Neuronal stem cell (in vitro differentiated cells): ENCODE results near the gene DIP2C.
"Not testable (repeated sequence)": the region's sequence is repeated elsewhere in the genome, so short reads cannot be mapped to it uniquely, and the experiment has no call there.

Experiments
- DNase-seq: peaks from one replicate; pipeline ENCODE4 v3.0.0-alpha.2; 2013; ENCODE audit warnings: low spot score
- H2AFZ ChIP-seq: one replicate; pipeline ENCODE4 v1.6.1; 2013; ENCODE audit warnings: mild to moderate bottlenecking, low read length, inconsistent platforms
- H2AK5ac ChIP-seq: 2 replicates; pipeline ENCODE4 v1.6.1; 2013; ENCODE audit warnings: low read depth, mild to moderate bottlenecking, inconsistent platforms, low read length, moderate library complexity, mixed read lengths
- H2BK120ac ChIP-seq: 2 replicates; pipeline ENCODE4 v1.6.1; 2013; ENCODE audit warnings: low read depth, mild to moderate bottlenecking, inconsistent platforms, low read length, moderate library complexity, mixed read lengths
- H2BK12ac ChIP-seq: one replicate; pipeline ENCODE4 v1.6.1; 2013; ENCODE audit warnings: low read length, inconsistent platforms
- H2BK15ac ChIP-seq: 2 replicates; pipeline ENCODE4 v1.6.1; 2013; ENCODE audit warnings: mild to moderate bottlenecking, low read length, inconsistent platforms, mixed read lengths
- H2BK5ac ChIP-seq: one replicate; pipeline ENCODE4 v1.6.1; 2013; ENCODE audit warnings: inconsistent platforms, mild to moderate bottlenecking, low read length, moderate library complexity
- H3K14ac ChIP-seq: one replicate; pipeline ENCODE4 v1.6.1; 2013; ENCODE audit warnings: low read length, inconsistent platforms
- H3K18ac ChIP-seq: 2 replicates; pipeline ENCODE4 v1.6.1; 2013; ENCODE audit warnings: low read length, inconsistent platforms
- H3K23ac ChIP-seq: 2 replicates; pipeline ENCODE4 v1.6.1; 2013; ENCODE audit warnings: low read depth, mild to moderate bottlenecking, mixed read lengths, low read length, inconsistent platforms; ENCODE audit not compliant: poor library complexity
- H3K27ac ChIP-seq: replicated peaks from 3 replicates; pipeline ENCODE4 v1.5.1; 2013; ENCODE audit warnings: low read length, inconsistent platforms
- H3K27me3 ChIP-seq, 3 experiments: 2 replicates each; pipeline ENCODE4 v1.6.1; 2013; ENCODE audit warnings: low read length in 3 of 3, mild to moderate bottlenecking in 2 of 3, inconsistent platforms in 1 of 3, low read depth in 1 of 3, mixed read lengths in 1 of 3, moderate library complexity in 1 of 3; ENCODE audit not compliant: control insufficient read depth in 3 of 3, insufficient read depth in 3 of 3
- H3K36me3 ChIP-seq, 2 donors: replicated peaks in 1 of 2; 2 replicates each; pipeline ENCODE4 v1.6.1; 2013; ENCODE audit warnings: low read length in 2 of 2; ENCODE audit not compliant: control insufficient read depth in 2 of 2, insufficient read depth in 2 of 2
- H3K4ac ChIP-seq: 2 replicates; pipeline ENCODE4 v1.6.1; 2013; ENCODE audit warnings: inconsistent platforms, mild to moderate bottlenecking, low read length, moderate library complexity
- H3K4me1 ChIP-seq, 2 donors: 1 replicate in 1 of 2; 2 replicates in 1 of 2; pipeline ENCODE4 v1.6.1; 2013; ENCODE audit warnings: low read length in 2 of 2, low read depth in 1 of 2; ENCODE audit not compliant: control insufficient read depth in 2 of 2, insufficient read depth in 1 of 2
- H3K4me2 ChIP-seq: one replicate; pipeline ENCODE4 v1.6.1; 2013; ENCODE audit warnings: mild to moderate bottlenecking, low read length, inconsistent platforms; ENCODE audit not compliant: insufficient read depth, poor library complexity, severe bottlenecking
- H3K4me3 ChIP-seq, 2 donors: 2 replicates each; pipeline ENCODE4 v1.5.1; 2013; ENCODE audit warnings: low read length in 2 of 2, mild to moderate bottlenecking in 2 of 2, inconsistent platforms in 1 of 2, moderate library complexity in 1 of 2
- H3K79me1 ChIP-seq: one replicate; pipeline ENCODE4 v1.6.1; 2013; ENCODE audit warnings: low read depth, mild to moderate bottlenecking, inconsistent platforms, low read length, moderate library complexity
- H3K9ac ChIP-seq: one replicate; pipeline ENCODE4 v1.6.1; 2013; ENCODE audit warnings: mild to moderate bottlenecking, low read depth, low read length, inconsistent platforms; ENCODE audit not compliant: poor library complexity
- H3K9me3 ChIP-seq, 2 donors: replicated peaks in 1 of 2; 2 replicates each; pipeline versions ENCODE3 to v1.6.1; 2013; ENCODE audit warnings: low read length in 2 of 2, mild to moderate bottlenecking in 2 of 2, inconsistent platforms in 1 of 2, low read depth in 1 of 2, mixed read lengths in 1 of 2, moderate library complexity in 1 of 2; ENCODE audit not compliant: control insufficient read depth in 2 of 2, insufficient read depth in 1 of 2
- H4K8ac ChIP-seq: one replicate; pipeline ENCODE4 v1.6.1; 2013; ENCODE audit warnings: low read depth, mild to moderate bottlenecking, inconsistent platforms, low read length, moderate library complexity
- H4K91ac ChIP-seq: one replicate; pipeline ENCODE4 v1.6.1; 2013; ENCODE audit warnings: low read length, low read depth, mild to moderate bottlenecking, inconsistent platforms; ENCODE audit not compliant: poor library complexity
- WGBS, 2 donors: extraction: QIAGEN DNeasy Blood & Tissue Kit; methylation state at CpG; one replicate each; pipeline ENCODE4 v1.1.7; 2013; ENCODE audit warnings: missing lambda C conversion rate in 2 of 2, mixed read lengths in 1 of 2; ENCODE audit not compliant: insufficient read length in 2 of 2, insufficient replicate concordance in 1 of 2; ENCODE audit errors: extremely low coverage in 2 of 2; 5-methylcytosine and 5-hydroxymethylcytosine counted together

The DIP2C gene

GRCh38 chr10:350981-351501 is 338.4 kb downstream of the DIP2C start:
- H3K4ac ChIP-seq = no peak overlapping the region
- H3K14ac ChIP-seq = peak overlapping the region; percentile 9
- H3K4me2 ChIP-seq = no peak overlapping the region
- H3K9me3 ChIP-seq = peaks cover 2 to 3% of the 10 kb centered on the region in 2 donors
- no peak overlapping the region for H3K18ac ChIP-seq
- no peak overlapping the region for H4K8ac ChIP-seq
- H2BK120ac ChIP-seq = no peak overlapping the region
- peaks cover 29 to 79% of the 10 kb centered on the region in 2 donors for H3K36me3 ChIP-seq
- WGBS, 2 donors = no CpG with 5 or more reads among the region's 35 CpGs
- peak overlapping the region; percentile 66 for H2BK5ac ChIP-seq
- no peak overlapping the region for H3K9ac ChIP-seq
- peaks cover 5% of the 10 kb centered on the region for H3K79me1 ChIP-seq
- no peak overlapping the region for H2BK12ac ChIP-seq
- H2AFZ ChIP-seq = no peak overlapping the region
- no peaks in the 10 kb centered on the region for H3K27me3 ChIP-seq
- no peak overlapping the region for H3K4me3 ChIP-seq
- no peak for DNase-seq
- H3K27ac ChIP-seq = no peak overlapping the region
- H3K4me1 ChIP-seq = no peaks in the 10 kb centered on the region
- no peak overlapping the region for H4K91ac ChIP-seq
- H2AK5ac ChIP-seq = no peak overlapping the region
- no peak overlapping the region for H2BK15ac ChIP-seq
- peak overlapping the region; percentile 44 for H3K23ac ChIP-seq

DNA sequence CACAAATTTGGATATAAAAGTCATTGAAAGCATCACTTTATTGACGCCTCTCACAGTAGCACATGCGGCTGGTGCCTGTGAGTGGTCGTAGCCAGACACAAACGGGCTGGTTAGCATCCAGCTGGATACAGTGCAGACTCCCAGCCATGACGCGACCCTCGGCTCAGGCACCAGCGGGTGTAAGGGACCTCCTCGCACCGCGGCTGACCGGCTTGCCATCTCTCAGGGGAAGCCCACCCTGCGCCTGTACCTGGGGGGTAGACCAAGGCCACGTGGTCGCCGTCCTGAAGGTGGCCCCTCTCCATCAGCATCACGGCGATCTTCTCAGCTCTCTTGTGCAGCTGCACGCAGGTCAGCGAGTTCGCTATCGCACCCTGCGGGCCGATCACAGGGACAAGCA is 340.4 kb downstream of the DIP2C start:
- DNase-seq = no peak
- H2BK12ac ChIP-seq = no peak overlapping the region

GRCh38 chr10:348456-348855 is 341.0 kb downstream of the DIP2C start:
- no CpG with 5 or more reads among the region's 17 CpGs for WGBS, 2 donors
- peaks cover 5% of the 10 kb centered on the region for H3K79me1 ChIP-seq
- H3K27ac ChIP-seq = no peak overlapping the region
- no peak overlapping the region for H4K91ac ChIP-seq
- DNase-seq = no peak
- no peak overlapping the region for H2BK15ac ChIP-seq
- H3K4ac ChIP-seq = peak overlapping the region; percentile 66
- H2BK5ac ChIP-seq = peak overlapping the region; percentile 71
- peak overlapping the region; percentile 73 for H2BK12ac ChIP-seq
- H4K8ac ChIP-seq = no peak overlapping the region
- H3K4me2 ChIP-seq = no peak overlapping the region
- peaks cover 27 to 68% of the 10 kb centered on the region in 2 donors for H3K36me3 ChIP-seq
- H3K9me3 ChIP-seq = peaks cover 2 to 3% of the 10 kb centered on the region in 2 donors
- no peak overlapping the region for H2BK120ac ChIP-seq
- no peak overlapping the region for H3K23ac ChIP-seq
- no peak overlapping the region for H3K9ac ChIP-seq
- no peak overlapping the region for H2AFZ ChIP-seq
- H3K4me1 ChIP-seq = no peaks in the 10 kb centered on the region
- H3K27me3 ChIP-seq = no peaks in the 10 kb centered on the region
- H2AK5ac ChIP-seq = no peak overlapping the region
- peak overlapping the region; percentile 84 for H3K14ac ChIP-seq
- H3K4me3 ChIP-seq = peak overlapping the region in 1 of 2 donors; percentile 7
- H3K18ac ChIP-seq = no peak overlapping the region

More for the DNA sequence above, 340.4 kb downstream of the DIP2C start:
- Histone ChIP-seq H3K27ac (no peak overlapping the region), H2AK5ac (no peak overlapping the region), H3K23ac (peak overlapping the region; percentile 55), H3K4me3 (no peak overlapping the region), H3K4ac (no peak overlapping the region), H2BK120ac (no peak overlapping the region), H4K8ac (no peak overlapping the region), H3K36me3 (peaks cover 30 to 69% of the 10 kb centered on the region in 2 donors), H3K4me2 (no peak overlapping the region), H3K27me3 (no peaks in the 10 kb centered on the region), H2AFZ (no peak overlapping the region), H3K18ac (peak overlapping the region; percentile 80), H2BK15ac (no peak overlapping the region), H3K4me1 (no peaks in the 10 kb centered on the region), H3K9ac (no peak overlapping the region), H3K9me3 (peaks cover 2 to 3% of the 10 kb centered on the region in 2 donors), H4K91ac (no peak overlapping the region), H3K14ac (no peak overlapping the region), H3K79me1 (peaks cover 5% of the 10 kb centered on the region), H2BK5ac (peak overlapping the region; percentile 57)
- no CpG with 5 or more reads among the region's 24 CpGs for WGBS, 2 donors

- not testable (repeated sequence) for DNase-seq, H3K27me3 ChIP-seq, H3K27ac ChIP-seq, H3K4me2 ChIP-seq, H2AFZ ChIP-seq, H3K18ac ChIP-seq, H2BK120ac ChIP-seq, H3K79me1 ChIP-seq, H3K14ac ChIP-seq, H4K91ac ChIP-seq, H3K4me3 ChIP-seq, H2BK15ac ChIP-seq, H3K4me1 ChIP-seq, H4K8ac ChIP-seq, H2BK12ac ChIP-seq, H3K9ac ChIP-seq, H2AK5ac ChIP-seq, H2BK5ac ChIP-seq, H3K9me3 ChIP-seq, H3K4ac ChIP-seq, H3K23ac ChIP-seq
- no CpG with 5 or more reads among the region's 34 CpGs for WGBS, 2 donors
- H3K36me3 ChIP-seq = peaks cover 26 to 68% of the 10 kb centered on the region in 2 donors
Measured at GRCh38 chr10:347774-348173, 341.7 kb downstream of the DIP2C start.
